GM23338 (cell line): Measurements from ENCODE around the gene NPC2. TPM values are rescaled to one million over a fixed set of nuclear protein-coding genes. Genes with fewer than 3 reads are reported as not detected.

ENCODE experiments used
- ATAC-seq: fragments of 200-7000 bp; cut with Tn5 transposase; 3 replicates; pipeline ENCODE4 v1.9.1; 2020
- DNase-seq: peaks from one replicate; pipeline ENCODE4 v3.0.0-alpha.2; 2015; ENCODE audit warnings: low spot score
- H2AFZ ChIP-seq: fragments of 200-600 bp; sonication (generic); 2 replicates; pipeline ENCODE4 v1.8.0; 2016; ENCODE audit warnings: antibody characterized with exemption, mild to moderate bottlenecking, moderate library complexity
- H3F3A ChIP-seq: fragments of 200-600 bp; sonication (generic); replicated peaks from 2 replicates; pipeline ENCODE4 v1.8.0; 2017; ENCODE audit warnings: antibody characterized with exemption, mixed run types, low read depth
- H3K27ac ChIP-seq: fragments of 200-600 bp; sonication (generic); 2 replicates; pipeline ENCODE4 v1.6.1; 2016; ENCODE audit warnings: low read depth
- H3K27me3 ChIP-seq: fragments of 200-600 bp; sonication (generic); 2 replicates; pipeline ENCODE4 v1.8.0; 2016; ENCODE audit warnings: mild to moderate bottlenecking, mixed run types, moderate library complexity; ENCODE audit not compliant: insufficient read depth
- H3K36me3 ChIP-seq: fragments of 200-600 bp; sonication (generic); 2 replicates; pipeline ENCODE4 v1.8.0; 2016; ENCODE audit warnings: mild to moderate bottlenecking; ENCODE audit not compliant: insufficient read depth
- H3K4me1 ChIP-seq: fragments of 200-600 bp; sonication (generic); 2 replicates; pipeline ENCODE4 v1.8.0; 2016; ENCODE audit warnings: mild to moderate bottlenecking, moderate library complexity; ENCODE audit not compliant: insufficient read depth
- H3K4me2 ChIP-seq: fragments of 200-600 bp; sonication (generic); 2 replicates; pipeline ENCODE4 v1.7.1; 2017; ENCODE audit warnings: mixed run types
- H3K4me3 ChIP-seq: fragments of 200-600 bp; sonication (generic); 2 replicates; pipeline ENCODE4 v1.6.1; 2016; ENCODE audit warnings: mixed run types
- H3K79me2 ChIP-seq: fragments of 200-600 bp; sonication (generic); replicated peaks from 2 replicates; pipeline ENCODE4 v1.8.0; 2017; ENCODE audit warnings: mild to moderate bottlenecking; ENCODE audit not compliant: insufficient read depth
- H3K9me2 ChIP-seq: fragments of 200-600 bp; sonication (generic); 2 replicates; pipeline ENCODE4 v1.8.0; 2017; ENCODE audit not compliant: insufficient read depth
- H4K20me1 ChIP-seq: fragments of 200-600 bp; sonication (generic); replicated peaks from 2 replicates; pipeline ENCODE4 v1.8.0; 2017; ENCODE audit warnings: mild to moderate bottlenecking; ENCODE audit not compliant: insufficient read depth
- H3K27ac Mint-ChIP-seq: 2 replicates; pipeline ENCODE4 v1.8.0; 2020; ENCODE audit warnings: inconsistent platforms, mild to moderate bottlenecking, moderate library complexity, mixed read lengths
- H3K27me3 Mint-ChIP-seq: 3 replicates; pipeline ENCODE4 v1.8.0; 2022; ENCODE audit warnings: low read depth, mild to moderate bottlenecking, moderate library complexity, mixed read lengths, inconsistent platforms; ENCODE audit not compliant: insufficient read depth, poor library complexity
- H3K36me3 Mint-ChIP-seq: 3 replicates; pipeline ENCODE4 v1.8.0; 2021; ENCODE audit warnings: low read depth, mild to moderate bottlenecking, inconsistent platforms, moderate library complexity, mixed read lengths
- H3K4me1 Mint-ChIP-seq: 3 replicates; pipeline ENCODE4 v1.8.0; 2020; ENCODE audit warnings: mild to moderate bottlenecking, inconsistent platforms, mixed read lengths
- H3K4me3 Mint-ChIP-seq: 3 replicates; pipeline ENCODE4 v1.8.0; 2021; ENCODE audit warnings: moderate library complexity, mild to moderate bottlenecking, inconsistent platforms, mixed read lengths
- H3K9me3 Mint-ChIP-seq: 3 replicates; pipeline ENCODE4 v1.8.0; 2020; ENCODE audit warnings: moderate library complexity, mild to moderate bottlenecking, inconsistent platforms, mixed read lengths
- CREB1 ChIP-seq: fragments of 250-450 bp; sonication (Bioruptor Pico); IDR thresholded peaks from 2 replicates; pipeline ENCODE4 v1.5.0; 2020; ENCODE audit warnings: low read depth, mild to moderate bottlenecking, moderate library complexity
- CTCF ChIP-seq, 2 experiments: fragments of 200-600 bp in 1 of 2; sonication (generic) in 1 of 2; conservative IDR thresholded peaks; 2 replicates each; pipeline versions ENCODE4 v1.5.1 to v1.6.1; 2016 to 2017; ENCODE audit warnings: antibody characterized with exemption in 2 of 2, low read depth in 2 of 2, mild to moderate bottlenecking in 2 of 2, moderate library complexity in 1 of 2
- ETS1 ChIP-seq: IDR thresholded peaks from 2 replicates; pipeline ENCODE4 v1.6.1; 2016; ENCODE audit warnings: antibody characterized with exemption
- EZH2phosphoT487 ChIP-seq: fragments of 200-600 bp; sonication (generic); IDR thresholded peaks from one replicate; pipeline ENCODE4 v1.8.1; 2018; ENCODE audit warnings: antibody characterized with exemption; ENCODE audit not compliant: unreplicated experiment
- JUNB ChIP-seq: IDR thresholded peaks from one replicate; pipeline ENCODE4 v1.6.1; 2016; ENCODE audit warnings: antibody characterized with exemption; ENCODE audit not compliant: unreplicated experiment
- NANOG ChIP-seq: IDR thresholded peaks from 2 replicates; pipeline ENCODE4 v1.6.1; 2016; ENCODE audit warnings: antibody characterized with exemption, borderline replicate concordance
- POLR2AphosphoS5 ChIP-seq: IDR thresholded peaks from 2 replicates; pipeline ENCODE4 v1.6.1; 2016; ENCODE audit warnings: antibody characterized with exemption, low read depth
- ZNF331 ChIP-seq: fragments of 250-450 bp; sonication (Bioruptor Pico); IDR thresholded peaks from 2 replicates; pipeline ENCODE4 v1.5.0; 2020; ENCODE audit warnings: low read depth, mild to moderate bottlenecking, moderate library complexity
- ZNF462 ChIP-seq: fragments of 250-450 bp; sonication (Bioruptor Pico); IDR thresholded peaks from 2 replicates; pipeline ENCODE4 v1.5.0; 2020; ENCODE audit warnings: mild to moderate bottlenecking, moderate library complexity
- polyA plus RNA-seq: library from polyadenylated mRNA; unstranded; fragments of >200 nt; fragmentation: Nextera tagmentation; extraction: Ambion mirVana; gene quantifications from 2 replicates; pipeline ENCODE4 v1.2.1, GENCODE V29; 2016
- total RNA-seq: library from RNA; depleted of rRNA; stranded (reverse); fragments of >200 nt; shearing (Covaris generic); gene quantifications from 2 replicates; pipeline ENCODE4 v1.2.3, GENCODE V29; 2014

NPC2 gene
- total and polyA plus RNA-seq, 2 experiments from 2014 or later, result 287 to 344 TPM

- peaks cover 21% of the 10 kb centered on the region for H3K4me1 Mint-ChIP-seq
- no peak overlapping the region for H3K27ac Mint-ChIP-seq
- no peak overlapping the region for H3K4me3 ChIP-seq
- peaks cover 6% of the 10 kb centered on the region for H3K27me3 Mint-ChIP-seq
- H3K4me2 ChIP-seq, result no peak overlapping the region
- no peak overlapping the region; the same call in 1 of the 2 replicates for H3K27ac ChIP-seq
- ATAC-seq (peak; percentile 86), DNase-seq (peak; percentile 78)
- TF ChIP-seq CTCF (conservative IDR thresholded peaks at IDR 0.05; ENCODE audit: low read depth in 2 of 2) (peak; percentile 96 to 97), CREB1 (CRISPR knock-in tag) (no peak)
- no peaks in the 10 kb centered on the region for H3K9me2 ChIP-seq
- peaks cover 7% of the 10 kb centered on the region; the same call in 1 of the 2 replicates for H3F3A ChIP-seq
- H3K4me3 Mint-ChIP-seq, result no peak overlapping the region
- no peaks in the 10 kb centered on the region for H3K4me1 ChIP-seq
- H3K9me3 Mint-ChIP-seq, result no peaks in the 10 kb centered on the region
- no peak overlapping the region for H2AFZ ChIP-seq
- H3K36me3 Mint-ChIP-seq, result peaks cover 21% of the 10 kb centered on the region
- H3K79me2 ChIP-seq, result no peaks in the 10 kb centered on the region
- H3K36me3 ChIP-seq, result peaks cover 30% of the 10 kb centered on the region
- H3K27me3 ChIP-seq, result no peaks in the 10 kb centered on the region
- H4K20me1 ChIP-seq, result 0 out of 2 replicates have a peak, but pooled peaks cover 8% of the 10 kb centered on the region
Measured at GRCh38 chr14:74478996-74479635, 14.0 kb downstream of the NPC2 start.

GRCh38 chr14:74476607-74477006 is 16.5 kb downstream of the NPC2 start:
- Histone ChIP-seq H3K36me3 (peaks cover 24% of the 10 kb centered on the region; the same call in 1 of the 2 replicates), H3K4me3 (no peak overlapping the region), H3F3A (peaks cover 7% of the 10 kb centered on the region; the same call in 1 of the 2 replicates), H3K27me3 (no peaks in the 10 kb centered on the region), H3K27ac (no peak overlapping the region), H3K9me2 (no peaks in the 10 kb centered on the region), H3K4me1 (no peaks in the 10 kb centered on the region), H4K20me1 (0 out of 2 replicates have a peak, but pooled peaks cover 8% of the 10 kb centered on the region), H3K4me2 (no peak overlapping the region), H3K79me2 (no peaks in the 10 kb centered on the region), H2AFZ (no peak overlapping the region)
- peak; percentile 70 for DNase-seq
- Mint-ChIP-seq H3K27ac (no peak overlapping the region), H3K4me3 (no peak overlapping the region), H3K9me3 (no peaks in the 10 kb centered on the region), H3K36me3 (peaks cover 15% of the 10 kb centered on the region; the same call in 2 of the 3 replicates), H3K4me1 (peaks cover 21% of the 10 kb centered on the region), H3K27me3 (peaks cover 7% of the 10 kb centered on the region)
- peak; percentile 51; the same call in 2 of the 3 replicates for ATAC-seq
- no peak for TF ChIP-seq POLR2AphosphoS5
- no peak for TF ChIP-seq ETS1
- TF ChIP-seq CTCF (conservative IDR thresholded peaks at IDR 0.05; ENCODE audit: low read depth in 2 of 2), result no peak
- TF ChIP-seq ZNF462 (CRISPR knock-in tag), result no peak
- TF ChIP-seq NANOG, result no peak
- TF ChIP-seq ZNF331 (CRISPR knock-in tag), result no peak
- TF ChIP-seq JUNB, result no peak
- TF ChIP-seq EZH2phosphoT487, result no peak
